ENCODE data around the gene ERBB4.
"Not testable (repeated sequence)": the region's sequence is repeated elsewhere in the genome, so short reads cannot be mapped to it uniquely, and the experiment has no call there.

ERBB4 gene

GRCh38 chr2:211664321-211664720 lies 874.3 kb downstream of the ERBB4 start:
- no peak for DNase-seq

DNA sequence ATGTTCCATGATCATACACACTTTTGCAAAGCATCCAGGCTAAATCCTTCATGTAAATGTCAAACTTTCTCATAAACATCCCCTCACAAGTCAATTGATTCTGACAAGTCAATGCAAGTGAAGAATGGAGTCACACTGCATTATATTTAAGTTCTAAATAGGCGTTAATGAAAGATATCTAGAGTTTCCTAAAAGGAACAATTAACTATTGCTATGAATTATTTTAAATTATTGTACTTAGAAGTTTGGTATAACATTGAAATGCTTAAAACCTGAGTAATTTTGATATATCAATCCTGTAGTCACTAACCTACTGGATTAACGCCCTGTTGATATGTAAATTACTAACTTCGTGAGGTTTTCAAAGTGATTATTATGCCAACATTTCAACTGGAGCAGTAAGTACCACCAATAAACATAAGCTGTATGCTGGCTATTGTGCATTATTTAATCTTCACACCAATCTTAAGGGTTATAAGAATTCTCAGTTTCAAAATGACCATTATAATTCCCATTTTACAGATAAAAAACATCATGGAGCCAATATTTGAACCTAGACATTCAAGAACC lies 884.3 kb downstream of the ERBB4 start:
- no peak for DNase-seq

DNA sequence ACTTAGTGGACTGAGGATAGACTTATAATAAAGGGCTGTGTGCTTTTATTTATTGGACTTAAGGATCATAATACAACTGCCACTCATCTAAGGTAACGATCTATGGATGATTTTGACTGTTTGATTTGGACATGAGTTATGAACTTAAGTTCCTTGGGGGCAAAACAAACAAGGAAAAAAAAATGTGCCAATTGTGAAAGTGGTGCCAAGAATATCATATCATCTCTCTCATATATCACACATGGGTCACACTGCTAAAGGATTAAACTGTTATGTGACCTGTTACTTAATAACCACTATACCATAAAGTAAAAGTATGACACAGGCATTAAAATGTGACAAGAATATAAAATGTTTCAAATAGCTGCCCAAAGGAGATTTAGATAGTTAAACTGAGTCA lies 886.3 kb downstream of the ERBB4 start:
- DNase-seq = no peak

DNA sequence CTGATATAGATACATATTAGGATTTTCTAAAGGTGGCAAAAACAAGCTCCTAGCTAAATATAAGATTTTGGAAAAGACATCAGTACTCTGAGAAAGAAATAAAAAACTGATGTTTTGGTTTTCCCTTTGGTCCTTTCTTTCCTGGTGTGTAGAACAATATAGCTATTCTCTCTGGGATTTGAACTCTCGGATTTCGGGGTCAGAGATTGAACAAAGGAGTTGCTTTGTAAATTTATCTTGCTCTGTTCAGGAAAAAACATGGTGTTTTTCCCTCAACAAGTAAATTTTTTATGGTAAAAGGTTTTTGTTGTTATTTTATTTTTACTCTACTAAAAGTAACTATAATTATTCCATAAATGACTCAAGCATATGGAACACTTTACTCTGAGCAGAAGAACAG lies 889.3 kb downstream of the ERBB4 start:
- DNase-seq = no peak

DNA sequence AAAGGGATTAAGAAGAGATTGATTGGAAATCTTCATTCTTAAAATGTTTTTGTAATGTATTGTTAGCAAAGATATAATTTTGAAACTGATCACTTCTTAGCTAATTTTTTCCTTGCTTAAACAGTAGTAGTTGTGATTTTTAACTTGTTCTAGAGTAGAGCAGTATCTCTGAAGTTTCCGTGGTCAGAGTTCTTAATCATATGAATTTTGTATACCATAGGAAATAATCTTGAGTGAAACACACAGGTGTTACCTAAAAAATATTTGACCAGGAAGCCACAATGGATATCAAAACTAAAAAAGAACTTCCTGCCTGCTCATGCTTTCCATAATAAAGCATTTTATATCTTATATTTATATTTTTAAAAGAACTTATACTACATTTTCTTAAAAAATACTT lies 907.1 kb downstream of the ERBB4 start:
- DNase-seq = no peak

DNA sequence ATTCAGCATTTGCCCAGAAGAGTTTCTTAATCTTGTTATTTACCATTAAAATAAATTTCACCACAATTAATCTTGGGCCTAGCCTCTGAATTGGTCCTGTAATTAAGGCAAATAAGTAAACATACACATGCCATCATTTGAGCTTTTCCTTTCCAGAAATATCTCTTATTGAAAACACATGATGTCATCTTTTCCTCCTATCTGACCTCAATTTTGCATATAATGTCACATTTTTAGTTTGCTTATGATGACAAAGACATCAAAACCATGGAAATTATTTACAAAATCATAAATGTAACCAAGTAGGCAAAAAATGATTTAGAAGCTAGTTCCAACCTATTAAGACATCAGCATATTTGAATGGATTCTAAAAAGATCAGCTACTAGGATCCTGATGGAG lies 915.5 kb downstream of the ERBB4 start:
- no peak for DNase-seq

DNA sequence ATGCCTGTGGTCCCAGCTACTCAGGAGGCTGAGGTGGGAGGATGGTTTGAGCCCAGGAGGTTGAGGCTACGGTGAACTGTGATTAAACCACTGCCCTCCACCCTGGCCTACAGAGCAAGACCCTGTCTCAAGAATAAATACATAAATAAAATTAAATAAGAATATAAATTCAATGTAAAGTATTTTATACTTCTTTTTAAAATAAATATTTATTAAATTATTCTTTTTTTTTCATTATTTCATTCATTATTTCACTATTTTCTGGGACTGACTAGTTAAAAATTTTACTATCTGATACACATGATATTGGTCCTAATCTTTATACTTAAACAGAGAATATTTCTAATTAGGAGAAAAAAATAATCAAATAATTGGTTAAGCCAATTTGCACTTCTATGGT lies 917.6 kb downstream of the ERBB4 start:
- DNase-seq = no peak

DNA sequence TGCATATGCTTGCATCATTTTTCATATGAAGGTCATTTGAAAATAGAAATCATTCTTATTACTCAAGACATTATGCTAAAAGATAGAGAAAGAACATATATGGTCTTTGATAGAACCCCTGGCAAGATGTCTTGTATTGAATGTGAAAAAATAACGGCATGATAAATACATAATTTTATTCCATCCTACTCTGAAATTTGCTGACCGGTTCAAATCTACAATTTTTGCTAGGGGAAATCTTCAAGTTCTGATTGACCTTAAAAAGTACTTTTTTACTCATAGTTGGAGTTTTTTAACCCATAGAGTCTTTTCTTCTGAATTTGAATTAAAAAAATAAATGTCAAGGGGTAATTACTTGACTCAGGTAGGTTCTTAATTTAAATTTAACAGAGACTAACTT lies 920.8 kb downstream of the ERBB4 start:
- no peak for DNase-seq

DNA sequence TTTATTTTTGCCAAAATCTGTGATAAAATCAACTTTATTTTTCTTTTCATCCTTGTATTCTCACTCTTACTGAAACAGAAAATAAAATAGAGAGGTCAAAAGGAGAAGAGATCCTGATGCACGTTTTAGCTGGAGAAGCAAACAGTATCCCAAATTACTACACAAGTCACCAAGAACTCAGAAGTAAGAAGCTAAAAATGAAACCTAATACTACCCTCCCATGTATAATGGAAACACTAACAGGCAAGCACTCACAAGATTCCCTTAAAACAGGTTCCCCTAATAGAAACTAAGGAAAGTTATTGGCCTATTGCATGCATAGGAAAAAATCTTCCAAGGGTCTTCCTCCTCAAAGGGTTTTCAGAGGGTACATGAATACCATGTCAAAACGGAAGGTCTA lies 927.0 kb downstream of the ERBB4 start:
- DNase-seq = no peak

DNA sequence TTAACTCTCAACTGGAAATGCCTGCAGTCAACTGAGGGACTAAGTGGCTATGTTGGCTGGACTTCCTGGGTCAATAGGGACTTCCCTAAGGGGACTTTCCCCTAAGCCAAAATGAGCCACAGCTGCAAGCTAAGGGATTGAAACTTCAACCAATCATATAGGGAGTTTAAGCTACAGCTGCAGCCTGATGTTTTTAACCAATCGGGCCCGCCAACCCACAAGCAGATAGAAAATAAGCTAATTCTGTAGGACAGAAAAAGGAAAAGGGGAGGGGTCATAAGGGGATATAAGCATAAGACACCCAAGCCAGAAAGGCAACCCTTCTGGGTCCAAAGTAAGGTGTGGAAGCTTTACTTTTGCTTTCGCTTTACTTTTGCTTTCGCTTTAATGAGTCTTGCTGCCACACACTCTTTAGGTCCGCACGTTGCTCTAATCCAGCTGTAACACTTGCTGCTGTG lies 927.5 kb downstream of the ERBB4 start:
- DNase-seq = no peak

DNA sequence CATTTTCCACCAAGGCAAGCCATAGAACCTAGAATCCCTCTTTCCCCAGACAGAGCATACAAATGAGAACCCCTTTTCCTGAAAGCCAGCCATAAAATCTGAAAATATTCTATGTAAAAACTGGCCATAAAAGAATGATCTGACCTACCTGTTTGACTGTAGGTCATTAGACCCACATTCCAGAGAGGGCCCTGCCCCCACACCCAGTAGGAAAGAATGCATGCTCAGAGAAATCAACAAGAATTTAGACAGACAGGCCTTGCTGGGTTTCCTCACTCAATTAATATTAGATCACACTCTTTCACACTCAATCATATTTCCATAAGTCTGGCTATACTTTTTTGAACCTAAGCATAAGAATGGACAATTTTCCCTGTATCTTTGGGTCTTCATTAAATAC lies 929.5 kb downstream of the ERBB4 start:
- no peak for DNase-seq

- no peak for DNase-seq
Observed at GRCh38 chr2:211599146-211599545, 939.5 kb downstream of the ERBB4 start.

DNA sequence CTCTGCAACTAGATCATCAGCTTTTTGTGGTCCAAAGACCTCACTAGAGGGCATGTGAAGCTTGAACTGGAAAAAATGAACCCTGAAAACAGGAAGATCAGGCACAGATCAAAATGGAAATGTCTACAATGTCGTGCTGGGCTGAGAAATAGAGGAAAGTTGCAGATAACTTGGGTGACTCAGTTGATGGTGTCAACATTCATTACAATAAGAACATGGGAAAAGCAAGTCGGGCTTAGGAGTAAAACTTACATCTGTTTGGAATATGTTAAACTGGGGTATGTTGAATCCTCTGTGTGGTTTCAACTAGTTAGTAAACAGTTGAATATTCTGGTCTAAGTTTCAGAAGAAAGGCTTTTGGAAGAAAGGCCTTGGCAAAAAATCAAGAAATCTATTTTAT lies 940.4 kb downstream of the ERBB4 start:
- DNase-seq = no peak

DNA sequence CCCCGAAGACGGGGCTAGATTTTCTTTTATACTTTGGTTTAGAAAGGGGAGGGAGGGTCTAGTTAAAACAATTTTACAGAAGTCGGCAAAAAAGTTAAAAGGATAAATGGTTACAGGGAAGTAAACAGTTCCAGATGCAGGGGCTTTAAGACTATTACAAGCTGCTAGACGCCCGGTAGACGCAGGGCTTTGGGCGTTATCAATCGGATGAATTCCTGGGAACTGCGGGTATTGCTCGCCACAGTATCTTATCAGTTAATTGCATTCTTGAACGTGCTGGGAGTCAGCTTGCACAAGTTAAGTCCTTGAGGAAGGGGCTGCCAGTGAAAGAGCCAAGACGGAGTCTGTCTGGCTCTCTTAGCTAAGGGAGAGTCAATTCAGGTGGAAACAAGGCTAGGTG lies 946.6 kb downstream of the ERBB4 start:
- not testable (repeated sequence) for DNase-seq

GRCh38 chr2:211591426-211591825 lies 947.2 kb downstream of the ERBB4 start:
- DNase-seq = no peak

DNA sequence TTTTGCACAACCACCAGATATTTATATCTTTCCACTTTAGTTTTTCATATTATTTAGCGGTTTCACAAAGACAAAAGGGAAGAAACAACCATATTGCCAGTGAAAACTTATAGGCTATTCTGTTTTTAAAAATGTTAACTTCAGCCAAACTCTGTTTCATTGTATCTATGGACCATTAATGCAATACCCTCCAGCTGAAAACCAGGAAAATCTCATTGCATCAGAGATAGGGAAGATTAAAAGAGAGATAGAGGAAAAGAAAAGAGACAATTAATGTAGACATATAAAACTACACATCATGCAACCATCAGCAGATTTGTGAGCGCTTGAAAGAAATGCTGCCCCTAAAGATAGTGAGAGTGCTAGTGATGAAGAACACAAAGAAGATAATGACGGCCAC lies 970.2 kb downstream of the ERBB4 start:
- no peak for DNase-seq

GRCh38 chr2:211564441-211564840 lies 974.2 kb downstream of the ERBB4 start:
- no peak for DNase-seq

DNA sequence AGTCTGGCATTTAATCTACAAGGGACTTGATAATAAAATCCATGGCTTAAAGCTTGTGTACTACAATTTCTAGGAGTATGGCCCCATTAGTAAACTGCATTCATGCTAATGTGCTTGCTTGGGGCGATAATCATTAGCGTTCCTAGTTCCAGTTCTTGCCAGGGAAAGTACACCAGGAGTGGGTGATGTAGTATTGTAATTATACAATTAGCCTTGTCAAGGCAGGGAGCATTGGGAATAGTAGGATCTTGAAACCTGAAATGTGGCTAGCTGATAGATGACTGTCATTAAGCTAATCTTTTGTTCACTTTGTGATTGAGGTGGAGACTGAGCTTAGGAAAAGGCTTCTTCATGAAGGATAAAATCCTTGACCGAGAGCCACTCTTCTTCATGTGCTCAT lies 993.0 kb downstream of the ERBB4 start:
- no peak for DNase-seq

- no peak for DNase-seq
Observed at GRCh38 chr2:211534632-211535031, 1004.0 kb downstream of the ERBB4 start.

- not testable (repeated sequence) for DNase-seq
Observed at GRCh38 chr2:211524248-211524647, 1014.4 kb downstream of the ERBB4 start.

- DNase-seq = no peak
Observed at GRCh38 chr2:211516537-211516936, 1022.1 kb downstream of the ERBB4 start.

DNA sequence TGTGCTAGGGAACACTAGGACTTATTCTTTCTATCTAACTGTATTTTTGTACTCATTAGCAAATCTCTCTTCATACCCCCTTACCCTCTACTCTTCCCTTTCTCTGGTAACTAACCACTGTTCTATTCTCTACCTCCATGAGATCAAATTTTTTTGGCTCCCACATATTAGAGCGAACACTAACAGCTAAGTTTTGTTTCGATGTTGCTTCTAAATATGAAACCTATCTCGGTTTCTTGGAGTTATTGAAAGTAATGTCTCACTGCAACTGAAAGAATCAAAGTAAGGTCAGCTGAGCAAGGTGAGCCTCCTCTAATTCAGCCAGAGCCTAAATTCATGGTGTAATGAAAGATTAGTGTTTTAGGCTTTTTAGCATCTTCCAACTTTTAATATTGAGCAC lies 1024.6 kb downstream of the ERBB4 start:
- no peak for DNase-seq

GRCh38 chr2:211513446-211513845 lies 1025.2 kb downstream of the ERBB4 start:
- DNase-seq = no peak

DNA sequence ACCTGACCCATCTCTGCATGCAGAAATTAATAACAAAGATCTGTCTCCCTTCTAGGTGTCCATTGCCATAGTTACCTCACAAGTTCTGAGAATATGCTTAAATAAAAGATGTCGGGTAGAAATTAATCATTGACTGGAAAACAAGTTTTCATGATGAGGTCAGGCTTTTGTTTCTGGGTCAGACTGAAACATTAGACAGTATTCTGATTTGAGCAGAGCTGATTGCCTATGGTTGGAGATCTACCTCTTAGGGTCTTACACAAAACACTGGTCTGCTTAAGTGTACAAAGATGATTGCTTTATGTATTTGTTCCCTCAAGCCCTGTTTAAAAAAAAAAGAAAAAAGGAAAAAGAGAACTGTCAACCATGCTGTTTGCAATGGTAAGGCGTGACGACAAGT lies 1025.8 kb downstream of the ERBB4 start:
- no peak for DNase-seq

GRCh38 chr2:211503856-211504255 lies 1034.7 kb downstream of the ERBB4 start:
- no peak for DNase-seq

DNA sequence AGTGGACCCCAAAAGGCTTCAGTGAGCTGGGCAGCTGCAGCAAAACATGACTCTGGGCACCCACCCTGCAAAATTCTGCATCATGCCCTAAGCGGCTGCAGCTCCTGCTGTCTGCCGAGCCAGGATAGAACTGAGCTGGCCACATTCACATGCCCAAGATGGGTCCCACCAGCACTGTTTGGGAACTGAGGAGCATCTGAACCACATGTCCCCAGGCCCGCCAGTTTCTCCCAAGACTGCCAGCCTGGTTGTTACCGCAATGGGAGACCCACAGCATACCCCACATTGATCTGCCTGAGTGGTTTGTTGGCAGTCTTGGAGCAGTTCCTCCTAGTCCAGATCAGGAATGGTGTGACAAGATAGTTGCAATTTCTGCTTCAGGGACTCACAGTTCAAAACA lies 1035.4 kb downstream of the ERBB4 start:
- no peak for DNase-seq

Data from activated CD4-positive, alpha-beta T cell treated with anti-CD3 and anti-CD28 coated beads, Interleukin-2, amount 50 U/mL, for 4 hours (primary cell).